ENCODE data around the gene KCND1. TPM values are rescaled to one million over a fixed set of nuclear protein-coding genes. Genes with fewer than 3 reads are reported as not detected.
A peak's percentile ranks its signal among the peaks of the same experiment; 100 is the strongest.

The KCND1 gene
- total and polyA plus RNA-seq, 2 experiments from 2014 or later, result 2.7 to 5.6 TPM

DNA sequence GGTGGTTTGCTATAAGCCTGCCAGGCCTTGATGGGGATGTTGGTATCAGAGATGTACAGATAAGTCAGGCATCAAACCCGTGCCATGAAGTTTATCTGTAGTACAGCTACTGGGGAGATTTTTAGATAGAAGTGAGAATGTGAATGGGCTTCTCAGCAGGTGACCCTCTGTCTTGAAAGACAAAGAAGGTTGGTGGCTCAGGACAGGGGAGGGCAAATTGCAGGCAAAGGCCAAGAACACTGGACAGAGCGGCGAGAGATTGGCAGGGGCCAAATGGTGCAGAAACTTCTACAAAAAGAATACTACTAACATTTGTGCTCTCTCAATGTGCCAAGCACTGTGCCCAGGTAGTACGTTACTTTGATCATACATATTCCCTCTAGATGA is 50.9 kb downstream of the KCND1 start:
- peaks cover 35% of the 10 kb centered on the region for H3K4me1 Mint-ChIP-seq
- peaks cover 64% of the 10 kb centered on the region for H3K36me3 Mint-ChIP-seq (ENCODE audit: low read depth)
- H3K27me3 Mint-ChIP-seq (ENCODE audit: insufficient read depth, low read depth, poor library complexity), result peaks cover 27% of the 10 kb centered on the region
- ATAC-seq, result no peak
- TF ChIP-seq, protein P1, sequence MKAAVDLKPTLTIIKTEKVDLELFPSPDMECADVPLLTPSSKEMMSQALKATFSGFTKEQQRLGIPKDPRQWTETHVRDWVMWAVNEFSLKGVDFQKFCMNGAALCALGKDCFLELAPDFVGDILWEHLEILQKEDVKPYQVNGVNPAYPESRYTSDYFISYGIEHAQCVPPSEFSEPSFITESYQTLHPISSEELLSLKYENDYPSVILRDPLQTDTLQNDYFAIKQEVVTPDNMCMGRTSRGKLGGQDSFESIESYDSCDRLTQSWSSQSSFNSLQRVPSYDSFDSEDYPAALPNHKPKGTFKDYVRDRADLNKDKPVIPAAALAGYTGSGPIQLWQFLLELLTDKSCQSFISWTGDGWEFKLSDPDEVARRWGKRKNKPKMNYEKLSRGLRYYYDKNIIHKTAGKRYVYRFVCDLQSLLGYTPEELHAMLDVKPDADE (IDR thresholded peaks at IDR 0.05), result no peak
- TF ChIP-seq NANOG (IDR thresholded peaks at IDR 0.05; ENCODE audit: borderline replicate concordance), result no peak
- TF ChIP-seq ZNF331 (CRISPR knock-in tag; IDR thresholded peaks at IDR 0.05; ENCODE audit: low read depth), result no peak
- TF ChIP-seq, protein P2, sequence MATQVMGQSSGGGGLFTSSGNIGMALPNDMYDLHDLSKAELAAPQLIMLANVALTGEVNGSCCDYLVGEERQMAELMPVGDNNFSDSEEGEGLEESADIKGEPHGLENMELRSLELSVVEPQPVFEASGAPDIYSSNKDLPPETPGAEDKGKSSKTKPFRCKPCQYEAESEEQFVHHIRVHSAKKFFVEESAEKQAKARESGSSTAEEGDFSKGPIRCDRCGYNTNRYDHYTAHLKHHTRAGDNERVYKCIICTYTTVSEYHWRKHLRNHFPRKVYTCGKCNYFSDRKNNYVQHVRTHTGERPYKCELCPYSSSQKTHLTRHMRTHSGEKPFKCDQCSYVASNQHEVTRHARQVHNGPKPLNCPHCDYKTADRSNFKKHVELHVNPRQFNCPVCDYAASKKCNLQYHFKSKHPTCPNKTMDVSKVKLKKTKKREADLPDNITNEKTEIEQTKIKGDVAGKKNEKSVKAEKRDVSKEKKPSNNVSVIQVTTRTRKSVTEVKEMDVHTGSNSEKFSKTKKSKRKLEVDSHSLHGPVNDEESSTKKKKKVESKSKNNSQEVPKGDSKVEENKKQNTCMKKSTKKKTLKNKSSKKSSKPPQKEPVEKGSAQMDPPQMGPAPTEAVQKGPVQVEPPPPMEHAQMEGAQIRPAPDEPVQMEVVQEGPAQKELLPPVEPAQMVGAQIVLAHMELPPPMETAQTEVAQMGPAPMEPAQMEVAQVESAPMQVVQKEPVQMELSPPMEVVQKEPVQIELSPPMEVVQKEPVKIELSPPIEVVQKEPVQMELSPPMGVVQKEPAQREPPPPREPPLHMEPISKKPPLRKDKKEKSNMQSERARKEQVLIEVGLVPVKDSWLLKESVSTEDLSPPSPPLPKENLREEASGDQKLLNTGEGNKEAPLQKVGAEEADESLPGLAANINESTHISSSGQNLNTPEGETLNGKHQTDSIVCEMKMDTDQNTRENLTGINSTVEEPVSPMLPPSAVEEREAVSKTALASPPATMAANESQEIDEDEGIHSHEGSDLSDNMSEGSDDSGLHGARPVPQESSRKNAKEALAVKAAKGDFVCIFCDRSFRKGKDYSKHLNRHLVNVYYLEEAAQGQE (IDR thresholded peaks at IDR 0.05; ENCODE audit: unreplicated experiment), result no peak
- TF ChIP-seq, protein P3, sequence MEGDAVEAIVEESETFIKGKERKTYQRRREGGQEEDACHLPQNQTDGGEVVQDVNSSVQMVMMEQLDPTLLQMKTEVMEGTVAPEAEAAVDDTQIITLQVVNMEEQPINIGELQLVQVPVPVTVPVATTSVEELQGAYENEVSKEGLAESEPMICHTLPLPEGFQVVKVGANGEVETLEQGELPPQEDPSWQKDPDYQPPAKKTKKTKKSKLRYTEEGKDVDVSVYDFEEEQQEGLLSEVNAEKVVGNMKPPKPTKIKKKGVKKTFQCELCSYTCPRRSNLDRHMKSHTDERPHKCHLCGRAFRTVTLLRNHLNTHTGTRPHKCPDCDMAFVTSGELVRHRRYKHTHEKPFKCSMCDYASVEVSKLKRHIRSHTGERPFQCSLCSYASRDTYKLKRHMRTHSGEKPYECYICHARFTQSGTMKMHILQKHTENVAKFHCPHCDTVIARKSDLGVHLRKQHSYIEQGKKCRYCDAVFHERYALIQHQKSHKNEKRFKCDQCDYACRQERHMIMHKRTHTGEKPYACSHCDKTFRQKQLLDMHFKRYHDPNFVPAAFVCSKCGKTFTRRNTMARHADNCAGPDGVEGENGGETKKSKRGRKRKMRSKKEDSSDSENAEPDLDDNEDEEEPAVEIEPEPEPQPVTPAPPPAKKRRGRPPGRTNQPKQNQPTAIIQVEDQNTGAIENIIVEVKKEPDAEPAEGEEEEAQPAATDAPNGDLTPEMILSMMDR (conservative IDR thresholded peaks at IDR 0.05; ENCODE audit: low read depth in 2 of 2), result no peak
- TF ChIP-seq, protein P4, sequence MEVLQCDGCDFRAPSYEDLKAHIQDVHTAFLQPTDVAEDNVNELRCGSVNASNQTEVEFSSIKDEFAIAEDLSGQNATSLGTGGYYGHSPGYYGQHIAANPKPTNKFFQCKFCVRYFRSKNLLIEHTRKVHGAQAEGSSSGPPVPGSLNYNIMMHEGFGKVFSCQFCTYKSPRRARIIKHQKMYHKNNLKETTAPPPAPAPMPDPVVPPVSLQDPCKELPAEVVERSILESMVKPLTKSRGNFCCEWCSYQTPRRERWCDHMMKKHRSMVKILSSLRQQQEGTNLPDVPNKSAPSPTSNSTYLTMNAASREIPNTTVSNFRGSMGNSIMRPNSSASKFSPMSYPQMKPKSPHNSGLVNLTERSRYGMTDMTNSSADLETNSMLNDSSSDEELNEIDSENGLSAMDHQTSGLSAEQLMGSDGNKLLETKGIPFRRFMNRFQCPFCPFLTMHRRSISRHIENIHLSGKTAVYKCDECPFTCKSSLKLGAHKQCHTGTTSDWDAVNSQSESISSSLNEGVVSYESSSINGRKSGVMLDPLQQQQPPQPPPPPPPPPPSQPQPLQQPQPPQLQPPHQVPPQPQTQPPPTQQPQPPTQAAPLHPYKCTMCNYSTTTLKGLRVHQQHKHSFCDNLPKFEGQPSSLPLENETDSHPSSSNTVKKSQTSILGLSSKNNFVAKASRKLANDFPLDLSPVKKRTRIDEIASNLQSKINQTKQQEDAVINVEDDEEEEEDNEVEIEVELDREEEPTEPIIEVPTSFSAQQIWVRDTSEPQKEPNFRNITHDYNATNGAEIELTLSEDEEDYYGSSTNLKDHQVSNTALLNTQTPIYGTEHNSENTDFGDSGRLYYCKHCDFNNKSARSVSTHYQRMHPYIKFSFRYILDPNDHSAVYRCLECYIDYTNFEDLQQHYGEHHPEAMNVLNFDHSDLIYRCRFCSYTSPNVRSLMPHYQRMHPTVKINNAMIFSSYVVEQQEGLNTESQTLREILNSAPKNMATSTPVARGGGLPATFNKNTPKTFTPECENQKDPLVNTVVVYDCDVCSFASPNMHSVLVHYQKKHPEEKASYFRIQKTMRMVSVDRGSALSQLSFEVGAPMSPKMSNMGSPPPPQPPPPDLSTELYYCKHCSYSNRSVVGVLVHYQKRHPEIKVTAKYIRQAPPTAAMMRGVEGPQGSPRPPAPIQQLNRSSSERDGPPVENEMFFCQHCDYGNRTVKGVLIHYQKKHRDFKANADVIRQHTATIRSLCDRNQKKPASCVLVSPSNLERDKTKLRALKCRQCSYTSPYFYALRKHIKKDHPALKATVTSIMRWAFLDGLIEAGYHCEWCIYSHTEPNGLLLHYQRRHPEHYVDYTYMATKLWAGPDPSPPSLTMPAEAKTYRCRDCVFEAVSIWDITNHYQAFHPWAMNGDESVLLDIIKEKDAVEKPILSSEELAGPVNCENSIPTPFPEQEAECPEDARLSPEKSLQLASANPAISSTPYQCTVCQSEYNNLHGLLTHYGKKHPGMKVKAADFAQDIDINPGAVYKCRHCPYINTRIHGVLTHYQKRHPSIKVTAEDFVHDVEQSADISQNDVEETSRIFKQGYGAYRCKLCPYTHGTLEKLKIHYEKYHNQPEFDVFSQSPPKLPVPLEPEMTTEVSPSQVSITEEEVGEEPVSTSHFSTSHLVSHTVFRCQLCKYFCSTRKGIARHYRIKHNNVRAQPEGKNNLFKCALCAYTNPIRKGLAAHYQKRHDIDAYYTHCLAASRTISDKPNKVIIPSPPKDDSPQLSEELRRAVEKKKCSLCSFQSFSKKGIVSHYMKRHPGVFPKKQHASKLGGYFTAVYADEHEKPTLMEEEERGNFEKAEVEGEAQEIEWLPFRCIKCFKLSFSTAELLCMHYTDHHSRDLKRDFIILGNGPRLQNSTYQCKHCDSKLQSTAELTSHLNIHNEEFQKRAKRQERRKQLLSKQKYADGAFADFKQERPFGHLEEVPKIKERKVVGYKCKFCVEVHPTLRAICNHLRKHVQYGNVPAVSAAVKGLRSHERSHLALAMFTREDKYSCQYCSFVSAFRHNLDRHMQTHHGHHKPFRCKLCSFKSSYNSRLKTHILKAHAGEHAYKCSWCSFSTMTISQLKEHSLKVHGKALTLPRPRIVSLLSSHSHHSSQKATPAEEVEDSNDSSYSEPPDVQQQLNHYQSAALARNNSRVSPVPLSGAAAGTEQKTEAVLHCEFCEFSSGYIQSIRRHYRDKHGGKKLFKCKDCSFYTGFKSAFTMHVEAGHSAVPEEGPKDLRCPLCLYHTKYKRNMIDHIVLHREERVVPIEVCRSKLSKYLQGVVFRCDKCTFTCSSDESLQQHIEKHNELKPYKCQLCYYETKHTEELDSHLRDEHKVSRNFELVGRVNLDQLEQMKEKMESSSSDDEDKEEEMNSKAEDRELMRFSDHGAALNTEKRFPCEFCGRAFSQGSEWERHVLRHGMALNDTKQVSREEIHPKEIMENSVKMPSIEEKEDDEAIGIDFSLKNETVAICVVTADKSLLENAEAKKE (CRISPR knock-in tag; IDR thresholded peaks at IDR 0.05), result no peak
- no peak for TF ChIP-seq STAT1 (IDR thresholded peaks at IDR 0.05; ENCODE audit: unreplicated experiment)
- no peak for TF ChIP-seq EZH2phosphoT487 (IDR thresholded peaks at IDR 0.05; ENCODE audit: unreplicated experiment)
- TF ChIP-seq CREB1 (CRISPR knock-in tag; IDR thresholded peaks at IDR 0.05; ENCODE audit: low read depth), result no peak
- H2AFZ ChIP-seq, result no peak overlapping the region
- H3K27ac Mint-ChIP-seq, result peak overlapping the region; percentile 99
- H3F3A ChIP-seq (replicated peaks; ENCODE audit: low read depth), result peaks cover 14% of the 10 kb centered on the region; the same call in 1 of the 2 replicates
- H3K9me2 ChIP-seq (ENCODE audit: insufficient read depth), result no peaks in the 10 kb centered on the region
- H3K4me2 ChIP-seq, result peak overlapping the region; percentile 72
- H3K4me3 Mint-ChIP-seq, result peak overlapping the region; percentile 98
- no peak for DNase-seq (ENCODE audit: low spot score)
- peaks cover 26% of the 10 kb centered on the region; the same call in 1 of the 2 replicates for H3K4me1 ChIP-seq (ENCODE audit: insufficient read depth)
- H3K79me2 ChIP-seq (replicated peaks; ENCODE audit: insufficient read depth), result peaks cover 46% of the 10 kb centered on the region
- H3K9me3 Mint-ChIP-seq, result peaks cover 7% of the 10 kb centered on the region
- peak overlapping the region; percentile 99 for H3K27ac ChIP-seq (ENCODE audit: low read depth)
- H4K20me1 ChIP-seq (replicated peaks; ENCODE audit: insufficient read depth), result peaks cover 9% of the 10 kb centered on the region
- H3K36me3 ChIP-seq (ENCODE audit: insufficient read depth), result peaks cover 12% of the 10 kb centered on the region; the same call in 1 of the 2 replicates
- no peaks in the 10 kb centered on the region for H3K27me3 ChIP-seq (ENCODE audit: insufficient read depth)
- H3K4me3 ChIP-seq, result peak overlapping the region; percentile 63; the same call in 1 of the 2 replicates
